Measurements from ENCODE around the gene CDC23. TPM values are rescaled to one million over a fixed set of nuclear protein-coding genes. Genes with fewer than 3 reads are reported as not detected.

Gene CDC23
- total and polyA plus RNA-seq, 2 of the 8 experiments (the other 6 are each of a cell fraction or from before 2014, with no cell fraction given): 32.6 to 45.7 TPM

GRCh38 chr5:138138949-138139780, 74.0 kb downstream of the CDC23 start, which contains the start of gene NME5:
NME5 (minus strand) TSS chr5:138139428; CDS start chr5:138138780, 648 bp downstream.
- ChIA-PET CTCF (ENCODE audit: partially characterized antibody) (interaction anchor here (0.6 to 2.8 kb wide), 7 partner anchors 23 to 221 kb away, joined by 3 to 10 read pairs (median 4); no protein-coding TSS in a partner anchor), POLR2A (ENCODE audit: partially characterized antibody) (interaction anchor here (1.2 to 1.3 kb wide), 2 partner anchors 9 to 326 kb away, joined by 3 to 4 read pairs; partner anchors contain the start of gene EGR1)
- H4K20me1 ChIP-seq (replicated peaks in 1 of 2; ENCODE audit: control insufficient read depth in 1 of 2, insufficient read depth in 2 of 2, low read length in 2 of 2): no peaks in the 10 kb centered on the region
- peaks cover 4% of the 10 kb centered on the region; the same call in 1 of the 2 replicates for H3K23me2 ChIP-seq (ENCODE audit: low read depth, low read length)
- no peak within 1 kb of the TSS for H3K23ac ChIP-seq (ENCODE audit: insufficient read length)
- H3K4me3 ChIP-seq (ENCODE audit: extremely low read depth in 1 of 4, insufficient read depth in 2 of 4, low read depth in 3 of 4, low read length in 4 of 4): peak within 1 kb of the TSS; percentile 59 to 78 (median 66)
- no peaks in the 10 kb centered on the region for H3K36me3 ChIP-seq (ENCODE audit: control insufficient read depth in 2 of 4, insufficient read depth in 4 of 4, low read length in 3 of 4)
- H3K27me3 ChIP-seq (replicated peaks in 1 of 4; ENCODE audit: control insufficient read depth in 3 of 4, extremely low read depth in 1 of 4, insufficient read depth in 3 of 4, low read length in 3 of 4): no peaks in the 10 kb centered on the region
- no peak within 1 kb of the TSS for H2AK5ac ChIP-seq (ENCODE audit: low read depth, low read length)
- no peak within 1 kb of the TSS for H3K4ac ChIP-seq (replicated peaks; ENCODE audit: insufficient read length, low read depth, low read length)
- peak within 1 kb of the TSS; percentile 91 for H2AFZ ChIP-seq (ENCODE audit: low read length)
- no peaks in the 10 kb centered on the region for H3K79me1 ChIP-seq (ENCODE audit: low read depth, low read length)
- no peak within 1 kb of the TSS for H3K56ac ChIP-seq (replicated peaks; ENCODE audit: insufficient read length, low read depth, low read length)
- H3K4me1 ChIP-seq (replicated peaks in 1 of 4; ENCODE audit: control insufficient read depth in 3 of 4, insufficient read depth in 4 of 4, low read length in 3 of 4): no peaks in the 10 kb centered on the region; a peak in 1 of 7 replicates
- no peak within 1 kb of the TSS for H3K14ac ChIP-seq (ENCODE audit: insufficient read length)
- H4K91ac ChIP-seq (replicated peaks; ENCODE audit: insufficient read length, low read length): no peak within 1 kb of the TSS
- H3K9ac ChIP-seq (replicated peaks in 1 of 4; ENCODE audit: extremely low read depth in 1 of 4, low read depth in 3 of 4, low read length in 3 of 4): no peak within 1 kb of the TSS; a peak in 1 of 7 replicates
- no peak within 1 kb of the TSS for H3K18ac ChIP-seq (ENCODE audit: extremely low read depth, low read length)
- H2BK120ac ChIP-seq (replicated peaks; ENCODE audit: low read depth, low read length): no peak within 1 kb of the TSS
- no peaks in the 10 kb centered on the region for H3K9me3 ChIP-seq (ENCODE audit: insufficient read depth in 2 of 2, low read depth in 1 of 2, low read length in 1 of 2)
- 13% methylated on average over 25 of the region's 31 CpGs; no CpG with 5 or more reads in 1 of the 2 experiments for WGBS, 2 experiments (ENCODE audit: extremely low coverage in 1 of 2, insufficient coverage in 1 of 2, insufficient read length in 1 of 2, insufficient replicate concordance in 2 of 2, low coverage in 1 of 2, low lambda C conversion rate in 2 of 2, missing lambda C conversion rate in 1 of 2)
- H3K27ac ChIP-seq (ENCODE audit: low read depth, low read length): no peak within 1 kb of the TSS
- H2BK12ac ChIP-seq (ENCODE audit: low read depth, low read length): no peak within 1 kb of the TSS
- no peak for FAIRE-seq
- H2BK20ac ChIP-seq (ENCODE audit: low read length): no peak within 1 kb of the TSS
- no peak within 1 kb of the TSS for H4K5ac ChIP-seq (ENCODE audit: insufficient read length, low read depth, low read length)
- no peaks in the 10 kb centered on the region for H3K79me2 ChIP-seq (ENCODE audit: control insufficient read depth in 1 of 2, insufficient read depth in 2 of 2, low read length in 2 of 2)
- DNase-seq (ENCODE audit: low read depth in 1 of 2, low spot score in 2 of 2): peak; percentile 43 to 83
- peak within 1 kb of the TSS; percentile 64 to 73 for H3K4me2 ChIP-seq (ENCODE audit: insufficient read depth in 1 of 2, low read depth in 2 of 2, low read length in 2 of 2)
- no peak within 1 kb of the TSS for H2BK5ac ChIP-seq (ENCODE audit: low read depth, low read length)
- no peak within 1 kb of the TSS for H4K8ac ChIP-seq (ENCODE audit: extremely low read depth, insufficient read depth, low read length)
- no peak within 1 kb of the TSS for H2BK15ac ChIP-seq (ENCODE audit: low read length)
- peak; percentile 39 for TF ChIP-seq SAP30 (IDR thresholded peaks at IDR 0.05; ENCODE audit: insufficient read depth, insufficient replicate concordance, low read length)
- TF ChIP-seq TCF12 (IDR thresholded peaks at IDR 0.05; ENCODE audit: low read depth, low read length): 0 out of 2 replicates have a peak, but pooled peaks have one; percentile 2
- TF ChIP-seq GABPA (IDR thresholded peaks at IDR 0.05; ENCODE audit: borderline replicate concordance, insufficient read depth, low read length): no peak
- TF ChIP-seq POLR2AphosphoS5 (IDR thresholded peaks at IDR 0.05; ENCODE audit: low read depth, low read length): no peak
- TF ChIP-seq E2F6 (IDR thresholded peaks at IDR 0.05): no peak
- no peak for TF ChIP-seq POU5F1 (IDR thresholded peaks at IDR 0.05; ENCODE audit: low read depth, low read length)
- TF ChIP-seq JUND (IDR thresholded peaks at IDR 0.05; ENCODE audit: low read length): no peak
- no peak for TF ChIP-seq NRF1 (IDR thresholded peaks at IDR 0.05; ENCODE audit: low read depth, low read length)
- no peak for TF ChIP-seq HDAC6 (IDR thresholded peaks at IDR 0.05; ENCODE audit: low read depth, low read length)
- no peak for TF ChIP-seq JUN (IDR thresholded peaks at IDR 0.05; ENCODE audit: low read depth, low read length)
- no peak for TF ChIP-seq SUZ12 (IDR thresholded peaks at IDR 0.05; ENCODE audit: low read length)
